Panc1 (cell line): ENCODE measurements around the gene DNAJC12.

Source experiments
- REST ChIP-seq, 2 experiments: IDR thresholded peaks; 2 replicates each; pipeline ENCODE4 v1.6.1; 2011 to 2012; ENCODE audit warnings: low read depth in 2 of 2, control low read depth in 1 of 2, low read length in 1 of 2, mild to moderate bottlenecking in 1 of 2, moderate library complexity in 1 of 2; ENCODE audit not compliant: insufficient read depth in 1 of 2
- TF ChIP-seq, protein P1 (sequence below): fragments of 450-650 bp; IDR thresholded peaks from 2 replicates; pipeline ENCODE4 v1.5.1; 2017; ENCODE audit warnings: mild to moderate bottlenecking

GRCh38 chr10:67794909-67795460 is 43.0 kb downstream of the DNAJC12 start:
- TF ChIP-seq, protein P1, sequence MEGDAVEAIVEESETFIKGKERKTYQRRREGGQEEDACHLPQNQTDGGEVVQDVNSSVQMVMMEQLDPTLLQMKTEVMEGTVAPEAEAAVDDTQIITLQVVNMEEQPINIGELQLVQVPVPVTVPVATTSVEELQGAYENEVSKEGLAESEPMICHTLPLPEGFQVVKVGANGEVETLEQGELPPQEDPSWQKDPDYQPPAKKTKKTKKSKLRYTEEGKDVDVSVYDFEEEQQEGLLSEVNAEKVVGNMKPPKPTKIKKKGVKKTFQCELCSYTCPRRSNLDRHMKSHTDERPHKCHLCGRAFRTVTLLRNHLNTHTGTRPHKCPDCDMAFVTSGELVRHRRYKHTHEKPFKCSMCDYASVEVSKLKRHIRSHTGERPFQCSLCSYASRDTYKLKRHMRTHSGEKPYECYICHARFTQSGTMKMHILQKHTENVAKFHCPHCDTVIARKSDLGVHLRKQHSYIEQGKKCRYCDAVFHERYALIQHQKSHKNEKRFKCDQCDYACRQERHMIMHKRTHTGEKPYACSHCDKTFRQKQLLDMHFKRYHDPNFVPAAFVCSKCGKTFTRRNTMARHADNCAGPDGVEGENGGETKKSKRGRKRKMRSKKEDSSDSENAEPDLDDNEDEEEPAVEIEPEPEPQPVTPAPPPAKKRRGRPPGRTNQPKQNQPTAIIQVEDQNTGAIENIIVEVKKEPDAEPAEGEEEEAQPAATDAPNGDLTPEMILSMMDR: no peak
- no peak for TF ChIP-seq REST (IDR thresholded peaks at IDR 0.05; ENCODE audit: insufficient read depth in 1 of 2, low read depth in 2 of 2, low read length in 1 of 2)
